HEK293 (cell line): ENCODE data around the gene ZCCHC7.

Experiments
- CTCF ChIA-PET: fragments of 350-600 bp; formaldehyde crosslinking; extraction: SDS; loops from one replicate; lab custom pipeline; 2021; ENCODE audit warnings: antibody characterized with exemption; lab: Yijun Ruan, JAX
- POLR2A ChIA-PET: fragments of 300-600 bp; formaldehyde crosslinking; extraction: SDS; loops from one replicate; lab custom pipeline; 2020; ENCODE audit warnings: antibody characterized with exemption, inconsistent platforms; lab: Yijun Ruan, JAX
- H3K27ac ChIP-seq: fragments of 200-500 bp; sonication (Bioruptor generic); 2 replicates; pipeline ENCODE4 v1.5.1; 2014; ENCODE audit warnings: low read depth, low read length, control low read depth, inconsistent platforms; ENCODE audit errors: extremely low read depth
- H3K36me3 ChIP-seq, 2 experiments: fragments of 200-500 bp in 1 of 2; sonication (Bioruptor generic) in 1 of 2; 1 replicate in 1 of 2; 2 replicates in 1 of 2; pipeline ENCODE4 v1.5.1; 2014 to 2017; ENCODE audit warnings: inconsistent platforms in 2 of 2, low read length in 2 of 2; ENCODE audit not compliant: control insufficient read depth in 2 of 2, insufficient read depth in 1 of 2
- H3K4me1 ChIP-seq: fragments of 200-500 bp; sonication (Bioruptor generic); 2 replicates; pipeline ENCODE4 v1.5.1; 2014; ENCODE audit warnings: mild to moderate bottlenecking, low read length, inconsistent platforms; ENCODE audit not compliant: control insufficient read depth, insufficient read depth
- H3K4me3 ChIP-seq: 2 replicates; pipeline ENCODE4 v1.5.1; 2011; ENCODE audit warnings: low read depth, mild to moderate bottlenecking, control low read depth, low read length, moderate library complexity
- H3K9me3 ChIP-seq: fragments of 200-500 bp; sonication (Bioruptor generic); 2 replicates; pipeline ENCODE4 v1.5.1; 2014; ENCODE audit warnings: low read depth, low read length, inconsistent platforms; ENCODE audit not compliant: control insufficient read depth, insufficient read depth
- BCL11B ChIP-seq: fragments of 450-650 bp; formaldehyde crosslinking; IDR thresholded peaks from 2 replicates; pipeline ENCODE4 v1.5.1; 2016; ENCODE audit warnings: low read depth, missing biosample characterization, missing genetic modification characterization
- EGR2 ChIP-seq: fragments of 450-650 bp; formaldehyde crosslinking; IDR thresholded peaks from 2 replicates; pipeline ENCODE4 v1.5.1; 2016; ENCODE audit warnings: low read depth, missing biosample characterization, missing genetic modification characterization
- IKZF3 ChIP-seq: fragments of 450-650 bp; IDR thresholded peaks from 2 replicates; pipeline ENCODE4 v1.5.0; 2018; ENCODE audit warnings: missing biosample characterization, mild to moderate bottlenecking, missing genetic modification characterization, moderate library complexity
- KLF16 ChIP-seq: fragments of 450-650 bp; formaldehyde crosslinking; IDR thresholded peaks from 2 replicates; pipeline ENCODE4 v1.5.1; 2017; ENCODE audit warnings: missing biosample characterization, missing genetic modification characterization
- KLF9 ChIP-seq: fragments of 450-650 bp; formaldehyde crosslinking; IDR thresholded peaks from 2 replicates; pipeline ENCODE4 v1.5.1; 2016; ENCODE audit warnings: missing biosample characterization, missing genetic modification characterization, low read depth
- MYNN ChIP-seq: fragments of 450-650 bp; formaldehyde crosslinking; IDR thresholded peaks from 2 replicates; pipeline ENCODE4 v1.5.1; 2016; ENCODE audit warnings: missing biosample characterization, missing genetic modification characterization, borderline replicate concordance
- SETDB1 ChIP-seq: IDR thresholded peaks from one replicate; pipeline ENCODE4 v1.6.1; 2017; ENCODE audit warnings: mild to moderate bottlenecking, low read length, moderate library complexity, mixed read lengths; ENCODE audit not compliant: insufficient read length
- ZBTB26 ChIP-seq: fragments of 450-650 bp; formaldehyde crosslinking; optimal IDR thresholded peaks from 2 replicates; pipeline ENCODE3; 2016; ENCODE audit warnings: missing biosample characterization, mild to moderate bottlenecking, missing genetic modification characterization
- ZBTB48 ChIP-seq: fragments of 450-650 bp; formaldehyde crosslinking; IDR thresholded peaks from 2 replicates; pipeline ENCODE4 v1.5.1; 2016; ENCODE audit warnings: missing biosample characterization, missing genetic modification characterization
- ZEB2 ChIP-seq: fragments of 450-650 bp; formaldehyde crosslinking; IDR thresholded peaks from 2 replicates; pipeline ENCODE4 v1.5.1; 2016; ENCODE audit warnings: missing biosample characterization, missing genetic modification characterization
- ZIC2 ChIP-seq: fragments of 450-650 bp; formaldehyde crosslinking; IDR thresholded peaks from 2 replicates; pipeline ENCODE4 v1.5.1; 2016; ENCODE audit warnings: missing biosample characterization, missing genetic modification characterization
- ZNF112 ChIP-seq: fragments of 450-650 bp; formaldehyde crosslinking; IDR thresholded peaks from 2 replicates; pipeline ENCODE4 v1.5.0; 2017; ENCODE audit warnings: missing biosample characterization, missing genetic modification characterization
- ZNF132 ChIP-seq: fragments of 450-650 bp; formaldehyde crosslinking; IDR thresholded peaks from 2 replicates; pipeline ENCODE4 v1.5.1; 2017; ENCODE audit warnings: missing biosample characterization, missing genetic modification characterization, borderline replicate concordance
- ZNF133 ChIP-seq: fragments of 450-650 bp; formaldehyde crosslinking; IDR thresholded peaks from 2 replicates; pipeline ENCODE4 v1.5.1; 2016; ENCODE audit warnings: missing biosample characterization, missing genetic modification characterization
- ZNF138 ChIP-seq: fragments of 450-650 bp; formaldehyde crosslinking; IDR thresholded peaks from 2 replicates; pipeline ENCODE4 v1.5.1; 2016; ENCODE audit warnings: missing biosample characterization, missing genetic modification characterization, borderline replicate concordance
- ZNF16 ChIP-seq: fragments of 450-650 bp; formaldehyde crosslinking; IDR thresholded peaks from 2 replicates; pipeline ENCODE4 v1.5.1; 2016; ENCODE audit warnings: low read depth, missing biosample characterization, missing genetic modification characterization
- ZNF19 ChIP-seq: fragments of 450-650 bp; formaldehyde crosslinking; IDR thresholded peaks from 2 replicates; pipeline ENCODE4; 2016; ENCODE audit warnings: missing biosample characterization, missing genetic modification characterization, low read depth
- ZNF211 ChIP-seq: fragments of 450-650 bp; formaldehyde crosslinking; IDR thresholded peaks from 2 replicates; pipeline ENCODE4 v1.5.1; 2016; ENCODE audit warnings: low read depth, missing biosample characterization, missing genetic modification characterization
- ZNF280D ChIP-seq: fragments of 450-650 bp; formaldehyde crosslinking; IDR thresholded peaks from 2 replicates; pipeline ENCODE4 v1.5.1; 2016; ENCODE audit warnings: missing biosample characterization, missing genetic modification characterization
- ZNF302 ChIP-seq: fragments of 450-650 bp; formaldehyde crosslinking; IDR thresholded peaks from 2 replicates; pipeline ENCODE4 v1.5.1; 2016; ENCODE audit warnings: missing biosample characterization, missing genetic modification characterization, low read depth
- ZNF341 ChIP-seq: fragments of 450-650 bp; formaldehyde crosslinking; IDR thresholded peaks from 2 replicates; pipeline ENCODE4; 2016; ENCODE audit warnings: low read depth, missing biosample characterization, missing genetic modification characterization
- ZNF394 ChIP-seq: fragments of 450-650 bp; formaldehyde crosslinking; IDR thresholded peaks from 2 replicates; pipeline ENCODE4 v1.5.1; 2016; ENCODE audit warnings: missing biosample characterization, missing genetic modification characterization, mild to moderate bottlenecking, moderate library complexity, borderline replicate concordance
- ZNF416 ChIP-seq: fragments of 450-650 bp; formaldehyde crosslinking; IDR thresholded peaks from 2 replicates; pipeline ENCODE4 v1.5.1; 2016; ENCODE audit warnings: missing biosample characterization, missing genetic modification characterization
- ZNF433 ChIP-seq: fragments of 450-650 bp; formaldehyde crosslinking; IDR thresholded peaks from 2 replicates; pipeline ENCODE4 v1.5.1; 2016; ENCODE audit warnings: missing biosample characterization, missing genetic modification characterization, low read depth
- ZNF560 ChIP-seq: fragments of 450-650 bp; formaldehyde crosslinking; IDR thresholded peaks from 2 replicates; pipeline ENCODE4 v1.5.1; 2017; ENCODE audit warnings: missing biosample characterization, missing genetic modification characterization, borderline replicate concordance
- ZNF600 ChIP-seq: fragments of 450-650 bp; formaldehyde crosslinking; IDR thresholded peaks from 2 replicates; pipeline ENCODE4 v1.5.1; 2016; ENCODE audit warnings: missing biosample characterization, missing genetic modification characterization
- ZNF626 ChIP-seq: fragments of 450-650 bp; sonication (Bioruptor Pico); formaldehyde crosslinking; IDR thresholded peaks from 2 replicates; pipeline ENCODE4 v1.5.1; 2018; ENCODE audit warnings: missing biosample characterization, missing genetic modification characterization, inconsistent platforms
- ZNF660 ChIP-seq: fragments of 450-650 bp; IDR thresholded peaks from 2 replicates; pipeline ENCODE4 v1.5.1; 2018; ENCODE audit warnings: missing biosample characterization, mild to moderate bottlenecking, missing genetic modification characterization
- ZNF670 ChIP-seq: fragments of 450-650 bp; formaldehyde crosslinking; IDR thresholded peaks from 2 replicates; pipeline ENCODE4 v1.5.1; 2016; ENCODE audit warnings: missing biosample characterization, missing genetic modification characterization, low read depth
- ZNF76 ChIP-seq: fragments of 450-650 bp; formaldehyde crosslinking; IDR thresholded peaks from 2 replicates; pipeline ENCODE4; 2016; ENCODE audit warnings: low read depth, missing biosample characterization, missing genetic modification characterization, borderline replicate concordance
- ZNF777 ChIP-seq: fragments of 450-650 bp; formaldehyde crosslinking; IDR thresholded peaks from 2 replicates; pipeline ENCODE4 v1.5.1; 2017; ENCODE audit warnings: missing biosample characterization, missing genetic modification characterization, borderline replicate concordance
- ZNF830 ChIP-seq: fragments of 450-650 bp; IDR thresholded peaks from 2 replicates; pipeline ENCODE4 v1.5.0; 2018; ENCODE audit warnings: missing biosample characterization, missing genetic modification characterization, low read depth, mild to moderate bottlenecking, moderate library complexity
- ZSCAN16 ChIP-seq: fragments of 450-650 bp; formaldehyde crosslinking; IDR thresholded peaks from 2 replicates; pipeline ENCODE4 v1.5.1; 2016; ENCODE audit warnings: missing biosample characterization, missing genetic modification characterization
- ZSCAN30 ChIP-seq: fragments of 450-650 bp; IDR thresholded peaks from 2 replicates; pipeline ENCODE4 v1.5.1; 2018; ENCODE audit warnings: missing biosample characterization, mild to moderate bottlenecking, missing genetic modification characterization, moderate library complexity

Gene ZCCHC7

GRCh38 chr9:37119907-37120842 is at the start of gene ZCCHC7:
TSS of gene ZCCHC7 (plus strand) at chr9:37120574.
- Histone ChIP-seq H3K9me3 (no peaks in the 10 kb centered on the region), H3K4me1 (no peaks in the 10 kb centered on the region), H3K36me3 (no peaks in the 10 kb centered on the region), H3K4me3 (peak within 1 kb of the TSS; percentile 88), H3K27ac (peak within 1 kb of the TSS; percentile 57)
- POLR2A ChIA-PET = interaction anchor here (0.7 to 2.3 kb wide), 14 partner anchors 12 to 468 kb away, joined by 3 to 28 read pairs (median 4); partner anchors contain the start of genes GRHPR and ZBTB5
- CTCF ChIA-PET = interaction anchor here (0.8 to 2.0 kb wide), 4 partner anchors 40 to 188 kb away, joined by 3 to 6 read pairs (median 4); no protein-coding TSS in a partner anchor
- no peak for TF ChIP-seq ZNF626 (tag by site-specific recombination)
- TF ChIP-seq ZBTB26 (tag by site-specific recombination) = peak; percentile 87
- no peak; the same call in 1 of the 2 replicates for TF ChIP-seq ZIC2 (tag by site-specific recombination)
- no peak for TF ChIP-seq ZNF670
- no peak for TF ChIP-seq ZNF211 (tag by site-specific recombination)
- TF ChIP-seq ZNF830 (tag by site-specific recombination) = no peak
- TF ChIP-seq ZNF777 (tag by site-specific recombination) = 0 out of 2 replicates have a peak, but pooled peaks have one; percentile 18
- TF ChIP-seq ZNF302 = no peak
- no peak for TF ChIP-seq ZNF280D (tag by site-specific recombination)
- no peak for TF ChIP-seq ZNF19 (tag by site-specific recombination)
- TF ChIP-seq ZBTB48 (tag by site-specific recombination) = 0 out of 2 replicates have a peak, but pooled peaks have one; percentile 25
- TF ChIP-seq ZNF416 = no peak
- no peak for TF ChIP-seq ZNF112 (tag by site-specific recombination)
- peak; percentile 87 for TF ChIP-seq KLF9 (tag by site-specific recombination)
- peak; percentile 65; the same call in 1 of the 2 replicates for TF ChIP-seq ZNF76 (tag by site-specific recombination)
- peak; percentile 52; the same call in 1 of the 2 replicates for TF ChIP-seq ZEB2
- peak; percentile 76 for TF ChIP-seq ZNF394 (tag by site-specific recombination)
- peak; percentile 25 for TF ChIP-seq ZNF341 (tag by site-specific recombination)
- no peak for TF ChIP-seq ZNF433 (tag by site-specific recombination)
- no peak for TF ChIP-seq IKZF3 (tag by site-specific recombination)
- peak; percentile 62 for TF ChIP-seq ZNF600 (tag by site-specific recombination)
- no peak for TF ChIP-seq ZNF132
- TF ChIP-seq ZSCAN16 (tag by site-specific recombination) = no peak
- TF ChIP-seq ZNF133 (tag by site-specific recombination) = no peak
- TF ChIP-seq ZNF138 (tag by site-specific recombination) = no peak
- TF ChIP-seq ZNF560 = no peak
- TF ChIP-seq MYNN (tag by site-specific recombination) = no peak
- no peak for TF ChIP-seq EGR2
- peak; percentile 97 for TF ChIP-seq SETDB1
- TF ChIP-seq ZNF16 = no peak
- TF ChIP-seq BCL11B (tag by site-specific recombination) = no peak
- TF ChIP-seq KLF16 = peak; percentile 62
- peak; percentile 64; the same call in 1 of the 2 replicates for TF ChIP-seq ZSCAN30
- TF ChIP-seq ZNF660 = peak; percentile 44; the same call in 1 of the 2 replicates
